SU-DHL-6 (cell line): Measurements from ENCODE around the gene RIOX2.

ENCODE experiments used
- CTCF ChIP-seq: fragments of 200-600 bp; sonication (generic); IDR thresholded peaks from one replicate; pipeline ENCODE4 v1.5.1; 2017; ENCODE audit warnings: antibody characterized with exemption, mild to moderate bottlenecking, low read length, moderate library complexity; ENCODE audit not compliant: insufficient read depth, poor library complexity, severe bottlenecking
- EZH2phosphoT487 ChIP-seq: fragments of 200-600 bp; sonication (generic), shearing (Covaris generic); conservative IDR thresholded peaks from 2 replicates; pipeline ENCODE4 v1.6.1; 2018; ENCODE audit warnings: mild to moderate bottlenecking, antibody characterized with exemption, low read length, moderate library complexity, mixed read lengths

- TF ChIP-seq CTCF (no peak), EZH2phosphoT487 (no peak)
Observed at GRCh38 chr3:97917813-97918536, 54.3 kb downstream of the RIOX2 start.
